GM23338 (cell line): ENCODE results near the gene RASAL3.
"Not testable (repeated sequence)": the region's sequence is repeated elsewhere in the genome, so short reads cannot be mapped to it uniquely, and the experiment has no call there.

Source experiments
- CTCF ChIP-seq, 2 experiments: fragments of 200-600 bp in 1 of 2; sonication (generic) in 1 of 2; conservative IDR thresholded peaks; 2 replicates each; pipeline versions ENCODE4 v1.5.1 to v1.6.1; 2016 to 2017; ENCODE audit warnings: antibody characterized with exemption in 2 of 2, low read depth in 2 of 2, mild to moderate bottlenecking in 2 of 2, moderate library complexity in 1 of 2
- ETS1 ChIP-seq: IDR thresholded peaks from 2 replicates; pipeline ENCODE4 v1.6.1; 2016; ENCODE audit warnings: antibody characterized with exemption
- EZH2 ChIP-seq: fragments of 200-600 bp; sonication (generic); IDR thresholded peaks from one replicate; pipeline ENCODE4 v1.8.0; 2017; ENCODE audit warnings: antibody characterized with exemption, mild to moderate bottlenecking, low read depth; ENCODE audit not compliant: unreplicated experiment
- EZH2phosphoT487 ChIP-seq: fragments of 200-600 bp; sonication (generic); IDR thresholded peaks from one replicate; pipeline ENCODE4 v1.8.1; 2018; ENCODE audit warnings: antibody characterized with exemption; ENCODE audit not compliant: unreplicated experiment
- POLR2AphosphoS5 ChIP-seq: IDR thresholded peaks from 2 replicates; pipeline ENCODE4 v1.6.1; 2016; ENCODE audit warnings: antibody characterized with exemption, low read depth
- REST ChIP-seq: IDR thresholded peaks from one replicate; pipeline ENCODE4 v1.6.1; 2018; ENCODE audit warnings: antibody characterized with exemption; ENCODE audit not compliant: unreplicated experiment
- ZNF114 ChIP-seq: fragments of 250-450 bp; sonication (Bioruptor Pico); IDR thresholded peaks from 2 replicates; pipeline ENCODE4 v1.5.0; 2020; ENCODE audit warnings: mild to moderate bottlenecking, moderate library complexity
- ZNF462 ChIP-seq: fragments of 250-450 bp; sonication (Bioruptor Pico); IDR thresholded peaks from 2 replicates; pipeline ENCODE4 v1.5.0; 2020; ENCODE audit warnings: mild to moderate bottlenecking, moderate library complexity

GRCh38 chr19:15473821-15474220 lies 9.5 kb upstream of the RASAL3 start:
- TF ChIP-seq CTCF (conservative IDR thresholded peaks at IDR 0.05; ENCODE audit: low read depth in 2 of 2); REST; EZH2; ZNF114 (CRISPR knock-in tag); EZH2phosphoT487; POLR2AphosphoS5; ZNF462 (CRISPR knock-in tag); ETS1: not testable (repeated sequence)
